ENCODE measurements around the gene MFAP4.

MFAP4 gene

GRCh38 chr17:19409509-19409908 lies 22.5 kb upstream of the MFAP4 start:
- no peak for DNase-seq

GRCh38 chr17:19409066-19409465 lies 22.1 kb upstream of the MFAP4 start:
- DNase-seq, result no peak

GRCh38 chr17:19408346-19408710 lies 21.3 kb upstream of the MFAP4 start:
- no peak for DNase-seq

GRCh38 chr17:19407601-19408345 lies 20.8 kb upstream of the MFAP4 start:
- no peak for DNase-seq

GRCh38 chr17:19405114-19405513 lies 18.1 kb upstream of the MFAP4 start:
- no peak for DNase-seq

GRCh38 chr17:19404264-19404663 lies 17.3 kb upstream of the MFAP4 start:
- DNase-seq, result no peak

- no peak for DNase-seq
Observed at GRCh38 chr17:19403021-19403420, 16.0 kb upstream of the MFAP4 start.

- DNase-seq, result no peak
Observed at GRCh38 chr17:19402171-19402570, 15.2 kb upstream of the MFAP4 start.

- DNase-seq, result no peak
Observed at GRCh38 chr17:19401321-19402010, 14.5 kb upstream of the MFAP4 start.

- DNase-seq, result no peak
Observed at GRCh38 chr17:19399750-19400450, 12.9 kb upstream of the MFAP4 start.

GRCh38 chr17:19398301-19399181 lies 11.6 kb upstream of the MFAP4 start:
- no peak for DNase-seq

- no peak for DNase-seq
Observed at GRCh38 chr17:19397556-19398041, 10.6 kb upstream of the MFAP4 start.

- no peak for DNase-seq
Observed at GRCh38 chr17:19392303-19392702, 5.3 kb upstream of the MFAP4 start.

- DNase-seq, result no peak
Observed at GRCh38 chr17:19391432-19391831, 4.4 kb upstream of the MFAP4 start.

- no peak for DNase-seq
Observed at GRCh38 chr17:19390951-19391350, 4.0 kb upstream of the MFAP4 start.

GRCh38 chr17:19388791-19389785 lies 2.1 kb upstream of the MFAP4 start:
- no peak for DNase-seq

- DNase-seq, result no peak
Observed at GRCh38 chr17:19387921-19388521, 1.0 kb upstream of the MFAP4 start.

GRCh38 chr17:19386051-19386929 lies 700 bp downstream of the MFAP4 start:
- DNase-seq, result no peak

GRCh38 chr17:19385521-19385983 lies 1.4 kb downstream of the MFAP4 start:
- no peak for DNase-seq
